Measurements from ENCODE around the gene CRELD2. TPM values are rescaled to one million over a fixed set of nuclear protein-coding genes. Genes with fewer than 3 reads are reported as not detected.

CRELD2 gene
- polyA plus RNA-seq, 1 donor from 2014 or later = 83.2 TPM

- H3K27ac ChIP-seq (ENCODE audit: low read length) = no peak overlapping the region
- H3K9ac ChIP-seq (ENCODE audit: low read length) = no peak overlapping the region
Measured at GRCh38 chr22:49964136-49965090, 46.0 kb downstream of the CRELD2 start.

GRCh38 chr22:49965091-49966040 lies 46.9 kb downstream of the CRELD2 start:
- no peaks in the 10 kb centered on the region for H3K9me2 ChIP-seq (ENCODE audit: insufficient read depth, low read length)
- H3K4me3 ChIP-seq (ENCODE audit: low read length) = no peak overlapping the region
- no peak for TF ChIP-seq POLR2AphosphoS5 (IDR thresholded peaks at IDR 0.05)
- no peak for TF ChIP-seq TAF1 (IDR thresholded peaks at IDR 0.05; ENCODE audit: low read depth)
- TF ChIP-seq RAD21 (conservative IDR thresholded peaks at IDR 0.05) = no peak
- no peak for TF ChIP-seq SMC3 (conservative IDR thresholded peaks at IDR 0.05; ENCODE audit: poor library complexity)
- no peak for TF ChIP-seq MXI1 (conservative IDR thresholded peaks at IDR 0.05; ENCODE audit: poor library complexity, severe bottlenecking)
- TF ChIP-seq, protein P1, sequence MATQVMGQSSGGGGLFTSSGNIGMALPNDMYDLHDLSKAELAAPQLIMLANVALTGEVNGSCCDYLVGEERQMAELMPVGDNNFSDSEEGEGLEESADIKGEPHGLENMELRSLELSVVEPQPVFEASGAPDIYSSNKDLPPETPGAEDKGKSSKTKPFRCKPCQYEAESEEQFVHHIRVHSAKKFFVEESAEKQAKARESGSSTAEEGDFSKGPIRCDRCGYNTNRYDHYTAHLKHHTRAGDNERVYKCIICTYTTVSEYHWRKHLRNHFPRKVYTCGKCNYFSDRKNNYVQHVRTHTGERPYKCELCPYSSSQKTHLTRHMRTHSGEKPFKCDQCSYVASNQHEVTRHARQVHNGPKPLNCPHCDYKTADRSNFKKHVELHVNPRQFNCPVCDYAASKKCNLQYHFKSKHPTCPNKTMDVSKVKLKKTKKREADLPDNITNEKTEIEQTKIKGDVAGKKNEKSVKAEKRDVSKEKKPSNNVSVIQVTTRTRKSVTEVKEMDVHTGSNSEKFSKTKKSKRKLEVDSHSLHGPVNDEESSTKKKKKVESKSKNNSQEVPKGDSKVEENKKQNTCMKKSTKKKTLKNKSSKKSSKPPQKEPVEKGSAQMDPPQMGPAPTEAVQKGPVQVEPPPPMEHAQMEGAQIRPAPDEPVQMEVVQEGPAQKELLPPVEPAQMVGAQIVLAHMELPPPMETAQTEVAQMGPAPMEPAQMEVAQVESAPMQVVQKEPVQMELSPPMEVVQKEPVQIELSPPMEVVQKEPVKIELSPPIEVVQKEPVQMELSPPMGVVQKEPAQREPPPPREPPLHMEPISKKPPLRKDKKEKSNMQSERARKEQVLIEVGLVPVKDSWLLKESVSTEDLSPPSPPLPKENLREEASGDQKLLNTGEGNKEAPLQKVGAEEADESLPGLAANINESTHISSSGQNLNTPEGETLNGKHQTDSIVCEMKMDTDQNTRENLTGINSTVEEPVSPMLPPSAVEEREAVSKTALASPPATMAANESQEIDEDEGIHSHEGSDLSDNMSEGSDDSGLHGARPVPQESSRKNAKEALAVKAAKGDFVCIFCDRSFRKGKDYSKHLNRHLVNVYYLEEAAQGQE (IDR thresholded peaks at IDR 0.05; ENCODE audit: borderline replicate concordance) = no peak
- no peak for TF ChIP-seq CTCF (IDR thresholded peaks at IDR 0.05; ENCODE audit: poor library complexity, severe bottlenecking)
- no peak for TF ChIP-seq EP300 (conservative IDR thresholded peaks at IDR 0.05; ENCODE audit: poor library complexity, severe bottlenecking)
- no peak for TF ChIP-seq EZH2 (IDR thresholded peaks at IDR 0.05; ENCODE audit: borderline replicate concordance, insufficient read depth, low read length, poor library complexity, severe bottlenecking)
- no peaks in the 10 kb centered on the region for H3K27me3 ChIP-seq (ENCODE audit: insufficient read depth, low read depth, low read length)
- no peak overlapping the region for H3K4me2 ChIP-seq (ENCODE audit: low read length)
- H4K20me1 ChIP-seq (ENCODE audit: insufficient read depth) = no peaks in the 10 kb centered on the region
- H3K9ac ChIP-seq (ENCODE audit: low read length) = no peak overlapping the region
- no peak overlapping the region for H3K27ac ChIP-seq (ENCODE audit: low read length)
- H2AFZ ChIP-seq (ENCODE audit: low read depth, low read length) = no peak overlapping the region
- no peaks in the 10 kb centered on the region for H3K79me2 ChIP-seq (replicated peaks; ENCODE audit: insufficient read depth, low read length)
- no peaks in the 10 kb centered on the region for H3K36me3 ChIP-seq (ENCODE audit: insufficient read depth, low read length)
- H3K9me3 ChIP-seq (ENCODE audit: low read length) = no peaks in the 10 kb centered on the region
- no peaks in the 10 kb centered on the region for H3F3A ChIP-seq (ENCODE audit: insufficient read depth, low read length, poor library complexity, severe bottlenecking)

More at GRCh38 chr22:49964136-49965090, 46.0 kb downstream of the CRELD2 start:
- Histone ChIP-seq H3K9me2 (ENCODE audit: insufficient read depth, low read length) (no peaks in the 10 kb centered on the region), H3K4me2 (ENCODE audit: low read length) (no peak overlapping the region), H3K36me3 (ENCODE audit: insufficient read depth, low read length) (no peaks in the 10 kb centered on the region), H3K27me3 (ENCODE audit: insufficient read depth, low read depth, low read length) (no peaks in the 10 kb centered on the region), H3F3A (ENCODE audit: insufficient read depth, low read length, poor library complexity, severe bottlenecking) (no peaks in the 10 kb centered on the region), H3K4me3 (ENCODE audit: low read length) (no peak overlapping the region), H4K20me1 (ENCODE audit: insufficient read depth) (no peaks in the 10 kb centered on the region), H3K79me2 (replicated peaks; ENCODE audit: insufficient read depth, low read length) (no peaks in the 10 kb centered on the region), H2AFZ (ENCODE audit: low read depth, low read length) (no peak overlapping the region), H3K9me3 (ENCODE audit: low read length) (no peaks in the 10 kb centered on the region)
- TF ChIP-seq TAF1 (IDR thresholded peaks at IDR 0.05; ENCODE audit: low read depth) = no peak
- TF ChIP-seq CTCF (IDR thresholded peaks at IDR 0.05; ENCODE audit: poor library complexity, severe bottlenecking) = no peak
- TF ChIP-seq POLR2AphosphoS5 (IDR thresholded peaks at IDR 0.05) = no peak
- no peak for TF ChIP-seq MXI1 (conservative IDR thresholded peaks at IDR 0.05; ENCODE audit: poor library complexity, severe bottlenecking)
- no peak for TF ChIP-seq SMC3 (conservative IDR thresholded peaks at IDR 0.05; ENCODE audit: poor library complexity)

All from neural cell (in vitro differentiated cells).